AG04450 (cell line): ENCODE results near the gene TM4SF4. TPM values are rescaled to one million over a fixed set of nuclear protein-coding genes. Genes with fewer than 3 reads are reported as not detected.

Source experiments
- CTCF ChIA-PET: fragments of 300-600, 350-600 bp; formaldehyde crosslinking; extraction: SDS; loops from one replicate; lab custom pipeline; 2022; ENCODE audit warnings: antibody characterized with exemption, inconsistent platforms; lab: Charles Lee
- POLR2A ChIA-PET: fragments of 350-600 bp; formaldehyde crosslinking; extraction: SDS; loops from one replicate; lab custom pipeline; 2021; ENCODE audit warnings: antibody characterized with exemption, inconsistent platforms; lab: Yijun Ruan, JAX
- DNase-seq: peaks from one replicate; pipeline ENCODE4 v3.0.0-alpha.2; 2011; ENCODE audit warnings: low read depth, low spot score
- H3K27ac ChIP-seq: one replicate; pipeline ENCODE4 v1.5.1; 2012; ENCODE audit warnings: low read depth, low read length, control low read depth
- H3K27me3 ChIP-seq: one replicate; pipeline ENCODE4 v1.6.0; 2012; ENCODE audit warnings: low read length; ENCODE audit not compliant: control insufficient read depth, insufficient read depth
- H3K4me3 ChIP-seq: 2 replicates; pipeline ENCODE4 v1.5.1; 2011; ENCODE audit warnings: mild to moderate bottlenecking, low read depth, low read length, control low read depth
- H3K9me3 ChIP-seq: 2 replicates; pipeline ENCODE4 v1.5.1; 2012; ENCODE audit warnings: low read length; ENCODE audit not compliant: control insufficient read depth, insufficient read depth
- CTCF ChIP-seq: IDR thresholded peaks from 2 replicates; pipeline ENCODE4 v1.5.1; 2011; ENCODE audit warnings: low read depth, low read length, control low read depth, inconsistent platforms
- polyA plus RNA-seq: library from polyadenylated mRNA; depleted of rRNA; stranded (reverse); fragments of >200 nt; gene quantifications from 2 replicates; pipeline ENCODE4 v1.2.3, GENCODE V29; 2011

TM4SF4 gene
- polyA plus RNA-seq, 1 experiment: 0.32 TPM

- POLR2A ChIA-PET: no interaction called here
- CTCF ChIA-PET: interaction anchor here (0.7 to 3.6 kb wide), 2 partner anchors 11 to 19 kb away, joined by 4 to 16 read pairs; no protein-coding TSS in a partner anchor
- no peak for DNase-seq
Measured at GRCh38 chr3:149542375-149543312, 68.1 kb downstream of the TM4SF4 start.

GRCh38 chr3:149545049-149545448, 70.6 kb downstream of the TM4SF4 start:
- Histone ChIP-seq H3K27me3 (no peaks in the 10 kb centered on the region), H3K4me3 (no peak overlapping the region), H3K27ac (no peak overlapping the region), H3K9me3 (no peaks in the 10 kb centered on the region)
- DNase-seq: no peak
- TF ChIP-seq CTCF: no peak
- ChIA-PET POLR2A (no interaction called here), CTCF (interaction anchor here (1.0 kb wide), 1 partner anchor 15 kb away, joined by 4 read pairs; no protein-coding TSS in a partner anchor)

More at GRCh38 chr3:149542375-149543312, 68.1 kb downstream of the TM4SF4 start:
- no peak for TF ChIP-seq CTCF
- no peaks in the 10 kb centered on the region for H3K27me3 ChIP-seq
- no peaks in the 10 kb centered on the region for H3K9me3 ChIP-seq
- H3K4me3 ChIP-seq: no peak overlapping the region
- H3K27ac ChIP-seq: peak overlapping the region; percentile 88

- POLR2A ChIA-PET: interaction anchor here (0.6 to 2.0 kb wide), 6 partner anchors 11 to 1341 kb away, joined by 3 to 15 read pairs (median 3); partner anchors contain the start of gene WWTR1
- CTCF ChIA-PET: interaction anchor here (0.6 to 2.7 kb wide), 3 partner anchors 22 to 225 kb away, joined by 3 to 16 read pairs (median 7); no protein-coding TSS in a partner anchor
- no peaks in the 10 kb centered on the region for H3K27me3 ChIP-seq
- no peak for DNase-seq
- peak overlapping the region; percentile 89 for H3K27ac ChIP-seq
- no peaks in the 10 kb centered on the region for H3K9me3 ChIP-seq
- no peak for TF ChIP-seq CTCF
- H3K4me3 ChIP-seq: no peak overlapping the region
Measured at GRCh38 chr3:149547413-149547812, 72.9 kb downstream of the TM4SF4 start.

GRCh38 chr3:149547954-149548668, 73.6 kb downstream of the TM4SF4 start:
- no peaks in the 10 kb centered on the region for H3K27me3 ChIP-seq
- TF ChIP-seq CTCF: no peak
- CTCF ChIA-PET: interaction anchor here (0.5 to 2.7 kb wide), 2 partner anchors 21 to 32 kb away, joined by 4 to 16 read pairs; no protein-coding TSS in a partner anchor
- H3K4me3 ChIP-seq: peak overlapping the region; percentile 23
- POLR2A ChIA-PET: interaction anchor here (0.8 to 2.0 kb wide), 5 partner anchors 12 to 110 kb away, joined by 3 to 15 read pairs (median 3); partner anchors contain the start of gene WWTR1
- H3K9me3 ChIP-seq: no peaks in the 10 kb centered on the region
- peak; percentile 77 for DNase-seq
- peak overlapping the region; percentile 89 for H3K27ac ChIP-seq
